Stromal cell of bone marrow (primary cell): ENCODE results near the gene MOGAT2.
"Not testable (repeated sequence)": the region's sequence is repeated elsewhere in the genome, so short reads cannot be mapped to it uniquely, and the experiment has no call there.

Experiments used
- DNase-seq: peaks from one replicate; pipeline ENCODE4 v3.0.0-alpha.2; 2012; ENCODE audit warnings: low read depth

Gene MOGAT2

GRCh38 chr11:75719340-75720239, 2.0 kb downstream of the MOGAT2 start:
- DNase-seq, result no peak

GRCh38 chr11:75720639-75721038, 3.0 kb downstream of the MOGAT2 start:
- DNase-seq, result no peak

GRCh38 chr11:75721852-75722668, 4.4 kb downstream of the MOGAT2 start:
- no peak for DNase-seq

- no peak for DNase-seq
These were observed 5.0 kb downstream of the MOGAT2 start for GRCh38 chr11:75722669-75723042.

- no peak for DNase-seq
These were observed 8.1 kb downstream of the MOGAT2 start for GRCh38 chr11:75725547-75726320.

- no peak for DNase-seq
These were observed 11.4 kb downstream of the MOGAT2 start for GRCh38 chr11:75728992-75729391.

- no peak for DNase-seq
These were observed 13.5 kb downstream of the MOGAT2 start for GRCh38 chr11:75731095-75731494.

GRCh38 chr11:75733071-75733430, 15.4 kb downstream of the MOGAT2 start:
- DNase-seq, result no peak

- peak; percentile 13 for DNase-seq
These were observed 15.9 kb downstream of the MOGAT2 start for GRCh38 chr11:75733431-75734107.

GRCh38 chr11:75734491-75735180, 17.0 kb downstream of the MOGAT2 start:
- no peak for DNase-seq

- no peak for DNase-seq
These were observed 17.7 kb downstream of the MOGAT2 start for GRCh38 chr11:75735181-75735845.

- no peak for DNase-seq
These were observed 19.7 kb downstream of the MOGAT2 start for GRCh38 chr11:75737314-75737713.

- no peak for DNase-seq
These were observed 23.0 kb downstream of the MOGAT2 start for GRCh38 chr11:75740681-75741080.

- not testable (repeated sequence) for DNase-seq
These were observed 25.5 kb downstream of the MOGAT2 start for GRCh38 chr11:75743159-75743558.

- no peak for DNase-seq
These were observed 26.3 kb downstream of the MOGAT2 start for GRCh38 chr11:75743711-75744563.

GRCh38 chr11:75745807-75746206, 28.2 kb downstream of the MOGAT2 start:
- DNase-seq, result no peak

- DNase-seq, result not testable (repeated sequence)
These were observed 31.2 kb downstream of the MOGAT2 start for GRCh38 chr11:75748729-75749273.

- DNase-seq, result not testable (repeated sequence)
These were observed 37.3 kb downstream of the MOGAT2 start for GRCh38 chr11:75754933-75755332.

- no peak for DNase-seq
These were observed 40.0 kb downstream of the MOGAT2 start for GRCh38 chr11:75757651-75758050.
